Esophagus muscularis mucosa (tissue), 4 donors: Measurements from ENCODE around the gene SUSD6. TPM values are rescaled to one million over a fixed set of nuclear protein-coding genes. Genes with fewer than 3 reads are reported as not detected.

Experiments
- DNase-seq: peaks from one replicate; pipeline ENCODE4 v3.0.0-alpha.2; 2017; ENCODE audit errors: extremely low spot score
- H3K27ac ChIP-seq, 4 donors: fragments of 200-600 bp; sonication (generic); replicated peaks in 1 of 4; 1 replicate in 3 of 4; 2 replicates in 1 of 4; pipeline ENCODE4 v1.5.1; 2016 to 2019; ENCODE audit warnings: mild to moderate bottlenecking in 1 of 4
- H3K27me3 ChIP-seq, 4 donors: fragments of 200-600 bp; sonication (generic); one replicate each; pipeline versions ENCODE4 v1.5.1 to v1.6.0; 2016 to 2019
- H3K36me3 ChIP-seq, 4 donors: fragments of 200-600 bp; sonication (generic); one replicate each; pipeline ENCODE4 v1.5.1; 2016 to 2019
- H3K4me1 ChIP-seq, 4 donors: fragments of 200-600 bp; sonication (generic); one replicate each; pipeline ENCODE4 v1.5.1; 2016 to 2019
- H3K4me3 ChIP-seq, 4 donors: fragments of 200-600 bp; sonication (generic); 1 replicate in 2 of 4; 2 replicates in 2 of 4; pipeline ENCODE4 v1.5.1; 2016 to 2019; ENCODE audit warnings: mild to moderate bottlenecking in 4 of 4, moderate library complexity in 1 of 4
- H3K9me3 ChIP-seq, 4 donors: fragments of 200-600 bp; sonication (generic); 1 replicate in 3 of 4; 2 replicates in 1 of 4; pipeline ENCODE4 v1.5.1; 2016 to 2019
- CTCF ChIP-seq, 3 experiments: fragments of 200-600 bp in 2 of 3; fragments of 450-650 bp in 1 of 3; sonication (generic) in 2 of 3; IDR thresholded peaks; one replicate each; pipeline ENCODE4 v1.5.1; 2017 to 2019; ENCODE audit warnings: antibody characterized with exemption in 3 of 3, mild to moderate bottlenecking in 2 of 3, moderate library complexity in 1 of 3
- EP300 ChIP-seq: sonication (generic); formaldehyde crosslinking; IDR thresholded peaks from one replicate; pipeline ENCODE4 v1.6.1; 2017; ENCODE audit warnings: antibody characterized with exemption
- POLR2A ChIP-seq: fragments of 450-650 bp; IDR thresholded peaks from one replicate; pipeline ENCODE4 v1.6.1; 2017; ENCODE audit warnings: antibody characterized with exemption, moderate library complexity, mild to moderate bottlenecking, low read depth
- POLR2AphosphoS5 ChIP-seq, 2 donors: sonication (generic); formaldehyde crosslinking; IDR thresholded peaks; one replicate each; pipeline ENCODE4 v1.6.1; 2017; ENCODE audit warnings: antibody characterized with exemption in 2 of 2
- WGBS: methylation state at CpG from one replicate; pipeline ENCODE4 v1.1.5; 2018; 5-methylcytosine and 5-hydroxymethylcytosine counted together
- intact Hi-C: fragments of 100-400 bp; cut with DNase I; formaldehyde crosslinking; loops from one replicate; pipeline ENCODE4 v1.15.1; 2023
- total RNA-seq, 4 donors: library from RNA; depleted of rRNA; stranded (reverse); fragments of >200 nt; gene quantifications; one replicate each; pipeline versions ENCODE4 v1.1.0 to v1.2.1, GENCODE V29; 2016

Gene SUSD6
- total RNA-seq, 4 donors from 2014 or later: 21.2 to 89.5 (median 43.5) TPM

DNA sequence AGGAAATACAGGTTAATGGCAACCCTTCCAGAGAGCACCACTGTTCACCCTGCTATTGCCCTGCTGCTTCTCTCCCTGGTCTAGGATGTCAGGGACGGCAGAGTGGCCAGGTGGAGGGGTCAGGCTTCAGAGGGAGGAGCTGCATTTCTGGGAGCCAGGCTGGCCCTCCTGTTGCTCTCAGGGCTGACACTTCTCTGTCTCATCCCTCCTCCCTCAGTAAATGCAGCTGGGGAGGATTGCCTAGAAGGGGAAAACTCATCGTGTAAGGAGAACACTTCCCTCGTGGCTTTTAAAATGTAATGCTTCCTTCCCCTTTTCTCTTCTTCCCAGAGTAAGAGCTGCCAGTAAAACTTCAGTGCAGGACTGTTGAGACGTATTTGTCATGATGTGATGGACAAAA, 20.8 kb downstream of the SUSD6 start:
- H3K4me1 ChIP-seq: peaks cover 89 to 100% (median 100%) of the 10 kb centered on the region in 4 donors
- TF ChIP-seq POLR2A (no peak), CTCF (IDR thresholded peaks at IDR 0.05) (no peak), POLR2AphosphoS5 (IDR thresholded peaks at IDR 0.05) (no peak), EP300 (no peak)
- no peaks in the 10 kb centered on the region for H3K27me3 ChIP-seq
- no peak overlapping the region for H3K27ac ChIP-seq
- intact Hi-C loops: no loop called here
- no peaks in the 10 kb centered on the region for H3K36me3 ChIP-seq
- no peak for DNase-seq
- H3K4me3 ChIP-seq: no peak overlapping the region
- H3K9me3 ChIP-seq: no peaks in the 10 kb centered on the region
- WGBS: 31% methylated on average over 4 of the region's 4 CpGs

GRCh38 chr14:69632593-69633151, 21.3 kb downstream of the SUSD6 start:
- Histone ChIP-seq H3K4me3 (no peak overlapping the region), H3K4me1 (peaks cover 94 to 100% (median 100%) of the 10 kb centered on the region in 4 donors), H3K27me3 (no peaks in the 10 kb centered on the region), H3K27ac (peak overlapping the region in 2 of 4 donors; percentile 14 to 56), H3K36me3 (no peaks in the 10 kb centered on the region), H3K9me3 (no peaks in the 10 kb centered on the region)
- intact Hi-C loops: no loop called here
- no peak for DNase-seq
- 77% methylated on average over 6 of the region's 6 CpGs for WGBS
- TF ChIP-seq POLR2A (no peak), EP300 (no peak), POLR2AphosphoS5 (IDR thresholded peaks at IDR 0.05) (no peak), CTCF (IDR thresholded peaks at IDR 0.05) (no peak)

- DNase-seq: no peak
- peaks cover 100% of the 10 kb centered on the region in 4 donors for H3K4me1 ChIP-seq
- no peak overlapping the region for H3K4me3 ChIP-seq
- H3K36me3 ChIP-seq: no peaks in the 10 kb centered on the region
- WGBS: 64% methylated on average over 3 of the region's 4 CpGs
- no peaks in the 10 kb centered on the region for H3K9me3 ChIP-seq
- H3K27me3 ChIP-seq: no peaks in the 10 kb centered on the region
- no peak for TF ChIP-seq CTCF (IDR thresholded peaks at IDR 0.05)
- no peak for TF ChIP-seq POLR2AphosphoS5 (IDR thresholded peaks at IDR 0.05)
- TF ChIP-seq EP300: no peak
- no peak for TF ChIP-seq POLR2A
- intact Hi-C loops: no loop called here
- H3K27ac ChIP-seq: peak overlapping the region in 1 of 4 donors; percentile 14
Observed at GRCh38 chr14:69633238-69633637, 21.8 kb downstream of the SUSD6 start.

- Histone ChIP-seq H3K4me3 (peak overlapping the region in 1 of 4 donors; percentile 8), H3K36me3 (no peaks in the 10 kb centered on the region), H3K9me3 (no peaks in the 10 kb centered on the region), H3K27me3 (no peaks in the 10 kb centered on the region), H3K27ac (peak overlapping the region; percentile 50 to 66 (median 58)), H3K4me1 (peaks cover 79 to 84% (median 79%) of the 10 kb centered on the region in 4 donors)
- no peak for DNase-seq
- WGBS: 65% methylated on average over 4 of the region's 4 CpGs
- intact Hi-C loops: no loop called here
- no peak for TF ChIP-seq POLR2A
- TF ChIP-seq CTCF (IDR thresholded peaks at IDR 0.05): no peak
- TF ChIP-seq EP300: no peak
- TF ChIP-seq POLR2AphosphoS5 (IDR thresholded peaks at IDR 0.05): peak in 1 of 2 donors; percentile 6
Observed at GRCh38 chr14:69635981-69636639, 24.7 kb downstream of the SUSD6 start.
